SK-N-MC (cell line): Measurements from ENCODE around the gene GOLPH3L.
A peak's percentile ranks its signal among the peaks of the same experiment; 100 is the strongest.
"Not testable (repeated sequence)": the region's sequence is repeated elsewhere in the genome, so short reads cannot be mapped to it uniquely, and the experiment has no call there.

Experiments used
- DNase-seq: peaks from one replicate; pipeline ENCODE4 v3.0.0-alpha.2; 2011; ENCODE audit warnings: low read depth, low spot score
- H3K27ac ChIP-seq: fragments of 200-600 bp; sonication (generic); 2 replicates; pipeline ENCODE4 v1.5.1; 2016; ENCODE audit warnings: mixed run types
- H3K36me3 ChIP-seq: fragments of 200-600 bp; sonication (generic); 2 replicates; pipeline ENCODE4 v1.6.1; 2017; ENCODE audit warnings: antibody characterized with exemption, low read length, mixed read lengths; ENCODE audit not compliant: insufficient read depth
- H3K4me3 ChIP-seq: fragments of 200-600 bp; sonication (generic); 2 replicates; pipeline ENCODE4 v1.5.1; 2016
- H3K9ac ChIP-seq: fragments of 200-600 bp; sonication (generic); 2 replicates; pipeline ENCODE4 v1.8.0; 2017; ENCODE audit warnings: mixed run types, mixed read lengths; ENCODE audit not compliant: insufficient read length
- H3K9me3 ChIP-seq: fragments of 200-600 bp; sonication (generic); 2 replicates; pipeline ENCODE4 v1.6.1; 2017; ENCODE audit warnings: low read depth, mild to moderate bottlenecking, antibody characterized with exemption, low read length, moderate library complexity, mixed read lengths
- EZH2 ChIP-seq: fragments of 200-600 bp; sonication (generic); IDR thresholded peaks from one replicate; pipeline ENCODE4 v1.6.1; 2017; ENCODE audit warnings: antibody characterized with exemption
- FOXP2 ChIP-seq: optimal IDR thresholded peaks from 2 replicates; pipeline ENCODE3; 2011; ENCODE audit warnings: mild to moderate bottlenecking, moderate library complexity; ENCODE audit not compliant: insufficient read depth; ENCODE audit errors: extremely low read length, control extremely low read depth
- POLR2AphosphoS5 ChIP-seq: IDR thresholded peaks from 2 replicates; pipeline ENCODE4 v1.6.1; 2012; ENCODE audit warnings: mild to moderate bottlenecking, low read depth, low read length, borderline replicate concordance

The GOLPH3L gene

GRCh38 chr1:150696995-150697927, at the start of gene GOLPH3L:
Gene GOLPH3L (minus strand): TSS chr1:150697154. CDS start chr1:150694838, 2,316 bp downstream.
- no peaks in the 10 kb centered on the region for H3K9me3 ChIP-seq
- H3K4me3 ChIP-seq, result peak within 1 kb of the TSS; percentile 93
- H3K36me3 ChIP-seq, result peaks cover 24% of the 10 kb centered on the region
- peak within 1 kb of the TSS; percentile 75 for H3K9ac ChIP-seq
- 0 out of 2 replicates have a peak within 1 kb of the TSS, but pooled peaks have one; percentile 14 for H3K27ac ChIP-seq
- TF ChIP-seq FOXP2 (no peak), POLR2AphosphoS5 (peak; percentile 91; the same call in 1 of the 2 replicates)
- peak; percentile 97 for DNase-seq

GRCh38 chr1:150730130-150730721, 33.3 kb upstream of the GOLPH3L start:
- DNase-seq, result no peak
- no peaks in the 10 kb centered on the region for H3K36me3 ChIP-seq
- no peak overlapping the region for H3K9ac ChIP-seq
- no peak overlapping the region for H3K4me3 ChIP-seq
- no peak overlapping the region for H3K27ac ChIP-seq
- no peaks in the 10 kb centered on the region for H3K9me3 ChIP-seq
- TF ChIP-seq EZH2 (no peak), FOXP2 (no peak), POLR2AphosphoS5 (no peak)

GRCh38 chr1:150724336-150724735, 27.4 kb upstream of the GOLPH3L start:
- H3K9ac ChIP-seq, result no peak overlapping the region

GRCh38 chr1:150720703-150721102, 23.7 kb upstream of the GOLPH3L start, which contains the start of gene HORMAD1:
Gene HORMAD1 (minus strand): TSS chr1:150720895. CDS start chr1:150719505, 1,390 bp downstream.
- no peak within 1 kb of the TSS for H3K9ac ChIP-seq

More at GRCh38 chr1:150724336-150724735, 27.4 kb upstream of the GOLPH3L start:
- no peak for TF ChIP-seq POLR2AphosphoS5
- no peak for TF ChIP-seq FOXP2
- TF ChIP-seq EZH2, result no peak
- H3K36me3 ChIP-seq, result no peaks in the 10 kb centered on the region
- DNase-seq, result no peak
- H3K27ac ChIP-seq, result 0 out of 2 replicates have a peak overlapping the region, but pooled peaks have one; percentile 21
- no peaks in the 10 kb centered on the region for H3K9me3 ChIP-seq
- H3K4me3 ChIP-seq, result no peak overlapping the region

GRCh38 chr1:150720098-150720497, 23.1 kb upstream of the GOLPH3L start:
- no peaks in the 10 kb centered on the region for H3K9me3 ChIP-seq
- DNase-seq, result no peak
- H3K4me3 ChIP-seq, result no peak overlapping the region
- no peak overlapping the region for H3K9ac ChIP-seq
- H3K27ac ChIP-seq, result no peak overlapping the region
- H3K36me3 ChIP-seq, result no peaks in the 10 kb centered on the region
- TF ChIP-seq POLR2AphosphoS5 (no peak), EZH2 (no peak), FOXP2 (no peak)

More at GRCh38 chr1:150720703-150721102, 23.7 kb upstream of the GOLPH3L start, which contains the start of gene HORMAD1:
- DNase-seq, result no peak
- no peak for TF ChIP-seq POLR2AphosphoS5
- TF ChIP-seq FOXP2, result no peak
- no peak for TF ChIP-seq EZH2
- Histone ChIP-seq H3K36me3 (no peaks in the 10 kb centered on the region), H3K4me3 (no peak within 1 kb of the TSS), H3K27ac (no peak within 1 kb of the TSS), H3K9me3 (no peaks in the 10 kb centered on the region)

- Histone ChIP-seq H3K9ac (no peak overlapping the region), H3K27ac (no peak overlapping the region), H3K36me3 (no peaks in the 10 kb centered on the region), H3K9me3 (no peaks in the 10 kb centered on the region), H3K4me3 (no peak overlapping the region)
- DNase-seq, result no peak
- no peak for TF ChIP-seq EZH2
- TF ChIP-seq FOXP2, result no peak
- TF ChIP-seq POLR2AphosphoS5, result no peak
Measured at GRCh38 chr1:150718225-150718891, 21.4 kb upstream of the GOLPH3L start.

GRCh38 chr1:150709031-150709430, 12.1 kb upstream of the GOLPH3L start:
- not testable (repeated sequence) for H3K27ac ChIP-seq, H3K4me3 ChIP-seq, H3K36me3 ChIP-seq, DNase-seq, H3K9me3 ChIP-seq, H3K9ac ChIP-seq

GRCh38 chr1:150708595-150708994, 11.6 kb upstream of the GOLPH3L start:
- Histone ChIP-seq H3K27ac (no peak overlapping the region), H3K9me3 (no peaks in the 10 kb centered on the region), H3K36me3 (no peaks in the 10 kb centered on the region), H3K9ac (no peak overlapping the region), H3K4me3 (no peak overlapping the region)
- no peak for TF ChIP-seq FOXP2
- no peak for TF ChIP-seq EZH2
- TF ChIP-seq POLR2AphosphoS5, result no peak
- no peak for DNase-seq
